HL-60 (cell line): ENCODE results near the gene PDE11A.

Experiments
- CTCF ChIP-seq: IDR thresholded peaks from one replicate; pipeline ENCODE4 v1.5.1; 2011; ENCODE audit warnings: low read length, control low read depth, inconsistent platforms; ENCODE audit not compliant: insufficient read depth
- POLR2AphosphoS5 ChIP-seq: IDR thresholded peaks from 2 replicates; pipeline ENCODE4 v1.6.1; 2012; ENCODE audit warnings: low read depth
- REST ChIP-seq: IDR thresholded peaks from 2 replicates; pipeline ENCODE4 v1.6.1; 2012; ENCODE audit warnings: low read depth; ENCODE audit not compliant: insufficient replicate concordance
- SPI1 ChIP-seq: IDR thresholded peaks from 2 replicates; pipeline ENCODE4 v1.6.1; 2012; ENCODE audit warnings: low read depth, mild to moderate bottlenecking, borderline replicate concordance

- TF ChIP-seq CTCF, result no peak
- no peak for TF ChIP-seq POLR2AphosphoS5
- no peak for TF ChIP-seq SPI1
- TF ChIP-seq REST, result no peak
Observed at GRCh38 chr2:177710889-177711288, 361.7 kb downstream of the PDE11A start.
